GM10266 (cell line): ENCODE measurements around the gene ARHGAP1.
"Not testable (repeated sequence)": the region's sequence is repeated elsewhere in the genome, so short reads cannot be mapped to it uniquely, and the experiment has no call there.

ENCODE experiments used
- DNase-seq: peaks from one replicate; pipeline ENCODE4 v3.0.0; 2012; ENCODE audit errors: extremely low spot score
- TF ChIP-seq, protein P1 (sequence below): IDR thresholded peaks from 2 replicates; pipeline ENCODE4 v1.5.1; 2012; ENCODE audit warnings: mild to moderate bottlenecking, low read depth; ENCODE audit not compliant: control insufficient read depth, insufficient read depth; ENCODE audit errors: missing control alignments

ARHGAP1 gene

DNA sequence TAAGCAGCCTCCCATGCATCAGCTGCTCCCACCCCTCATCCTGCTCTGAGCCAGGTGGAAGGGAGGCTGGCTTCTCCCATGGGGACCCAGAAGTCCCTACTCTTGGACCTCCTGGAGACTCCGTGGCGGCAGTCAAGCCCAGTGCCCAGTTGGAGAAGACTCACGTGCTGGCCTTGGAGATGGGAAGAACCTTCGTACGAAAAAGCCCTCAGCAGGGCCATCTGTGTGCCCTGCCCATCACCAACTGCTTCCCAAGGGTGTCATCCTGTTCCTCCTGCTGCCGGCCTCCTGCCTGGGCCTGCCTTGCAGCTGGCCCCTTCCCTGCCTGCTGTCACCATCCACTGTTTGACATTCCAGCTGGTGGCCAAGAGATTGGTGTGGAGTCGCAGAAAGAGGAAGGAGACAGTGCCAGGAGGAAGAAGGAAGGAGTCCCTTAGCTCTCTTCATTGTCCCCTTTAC lies 28.0 kb downstream of the ARHGAP1 start:
- DNase-seq, result no peak
- TF ChIP-seq, protein P1, sequence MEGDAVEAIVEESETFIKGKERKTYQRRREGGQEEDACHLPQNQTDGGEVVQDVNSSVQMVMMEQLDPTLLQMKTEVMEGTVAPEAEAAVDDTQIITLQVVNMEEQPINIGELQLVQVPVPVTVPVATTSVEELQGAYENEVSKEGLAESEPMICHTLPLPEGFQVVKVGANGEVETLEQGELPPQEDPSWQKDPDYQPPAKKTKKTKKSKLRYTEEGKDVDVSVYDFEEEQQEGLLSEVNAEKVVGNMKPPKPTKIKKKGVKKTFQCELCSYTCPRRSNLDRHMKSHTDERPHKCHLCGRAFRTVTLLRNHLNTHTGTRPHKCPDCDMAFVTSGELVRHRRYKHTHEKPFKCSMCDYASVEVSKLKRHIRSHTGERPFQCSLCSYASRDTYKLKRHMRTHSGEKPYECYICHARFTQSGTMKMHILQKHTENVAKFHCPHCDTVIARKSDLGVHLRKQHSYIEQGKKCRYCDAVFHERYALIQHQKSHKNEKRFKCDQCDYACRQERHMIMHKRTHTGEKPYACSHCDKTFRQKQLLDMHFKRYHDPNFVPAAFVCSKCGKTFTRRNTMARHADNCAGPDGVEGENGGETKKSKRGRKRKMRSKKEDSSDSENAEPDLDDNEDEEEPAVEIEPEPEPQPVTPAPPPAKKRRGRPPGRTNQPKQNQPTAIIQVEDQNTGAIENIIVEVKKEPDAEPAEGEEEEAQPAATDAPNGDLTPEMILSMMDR, result no peak

DNA sequence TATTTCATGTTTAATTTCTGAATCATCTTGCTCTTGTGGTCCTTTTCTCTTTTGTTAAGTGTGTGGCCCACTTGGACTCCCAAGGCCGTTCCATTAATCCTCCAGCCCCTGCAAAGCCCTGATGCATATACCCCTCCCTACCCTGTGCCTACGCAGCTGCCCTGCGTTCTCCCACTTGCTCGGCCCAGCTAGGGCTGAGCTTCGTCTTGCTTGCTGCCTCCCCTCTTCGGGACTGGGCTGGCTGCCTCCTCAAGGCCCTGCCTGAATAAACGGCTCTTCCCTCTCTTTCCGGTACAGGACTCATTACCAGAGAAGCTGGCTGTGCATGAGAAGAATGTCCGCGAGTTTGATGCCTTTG lies 28.5 kb downstream of the ARHGAP1 start:
- TF ChIP-seq, protein P1, result no peak
- no peak for DNase-seq

DNA sequence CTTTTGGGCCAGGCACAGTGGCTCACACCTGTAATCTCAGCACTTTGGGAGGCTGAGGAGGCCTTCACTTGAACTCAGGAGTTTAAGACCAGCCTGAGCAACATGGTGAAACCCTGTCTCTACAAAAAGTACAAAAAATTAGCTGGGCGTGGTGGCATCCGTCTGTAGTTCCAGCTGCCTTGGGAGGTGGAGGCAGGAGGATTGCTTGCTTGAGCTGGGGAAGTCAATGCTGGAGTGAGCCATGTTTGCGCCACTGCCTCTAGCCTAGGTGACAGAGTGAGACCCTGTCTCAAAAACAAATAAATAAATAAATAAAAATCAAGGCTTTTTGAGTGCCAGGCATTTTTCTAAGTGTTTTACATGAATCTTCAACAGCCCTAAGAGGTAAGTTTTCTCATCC lies 29.9 kb downstream of the ARHGAP1 start:
- DNase-seq, result not testable (repeated sequence)

DNA sequence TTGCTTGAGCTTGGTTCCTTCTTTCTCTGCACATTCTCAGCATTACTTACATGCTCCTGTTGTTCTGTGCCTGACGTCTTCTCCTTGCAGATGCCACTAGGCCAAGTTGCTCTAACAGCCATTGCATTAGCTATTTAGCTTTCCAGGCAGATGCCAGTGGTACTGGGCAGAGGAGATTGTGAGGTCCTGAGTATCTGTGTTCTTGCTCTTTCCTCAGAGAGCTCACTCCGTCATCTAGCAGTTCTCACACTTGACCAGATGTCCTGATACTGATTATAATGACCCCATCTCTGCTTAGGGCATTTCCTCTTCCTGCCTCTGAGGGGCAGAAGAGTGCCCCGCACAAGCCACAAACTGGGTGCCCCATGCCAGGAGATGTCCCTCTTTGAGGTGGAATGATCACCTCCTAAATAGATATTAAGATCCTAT lies 30.7 kb downstream of the ARHGAP1 start:
- TF ChIP-seq, protein P1, result peak; percentile 10
- DNase-seq, result no peak

DNA sequence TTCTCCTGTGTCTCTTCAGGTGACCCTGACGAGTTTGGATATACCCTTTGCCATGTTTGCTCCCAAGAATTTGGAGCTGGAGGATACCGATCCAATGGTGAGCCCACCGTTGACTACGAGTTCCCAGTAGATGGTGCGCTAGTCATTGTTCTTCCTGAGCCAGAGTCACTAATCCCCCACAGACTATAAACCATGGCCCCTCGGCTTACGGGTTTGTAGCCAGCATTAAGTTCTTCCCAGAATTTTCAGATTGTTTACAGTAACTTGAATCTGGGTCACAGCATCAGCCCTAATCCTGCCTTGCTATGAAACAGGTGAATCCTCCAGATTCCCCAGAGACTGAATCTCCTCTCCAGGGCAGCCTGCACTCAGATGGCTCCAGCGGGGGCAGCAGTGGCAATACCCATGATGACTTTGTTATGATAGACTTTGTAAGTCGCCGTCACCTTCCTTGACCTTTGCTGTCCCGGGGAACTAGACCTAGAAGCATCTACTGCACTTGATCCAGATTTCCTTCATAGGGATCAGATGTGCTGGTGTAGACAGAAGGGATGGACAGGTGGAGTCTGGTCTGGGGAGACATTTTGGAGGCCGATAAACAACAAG lies 31.8 kb downstream of the ARHGAP1 start:
- TF ChIP-seq, protein P1, result no peak
- no peak for DNase-seq

DNA sequence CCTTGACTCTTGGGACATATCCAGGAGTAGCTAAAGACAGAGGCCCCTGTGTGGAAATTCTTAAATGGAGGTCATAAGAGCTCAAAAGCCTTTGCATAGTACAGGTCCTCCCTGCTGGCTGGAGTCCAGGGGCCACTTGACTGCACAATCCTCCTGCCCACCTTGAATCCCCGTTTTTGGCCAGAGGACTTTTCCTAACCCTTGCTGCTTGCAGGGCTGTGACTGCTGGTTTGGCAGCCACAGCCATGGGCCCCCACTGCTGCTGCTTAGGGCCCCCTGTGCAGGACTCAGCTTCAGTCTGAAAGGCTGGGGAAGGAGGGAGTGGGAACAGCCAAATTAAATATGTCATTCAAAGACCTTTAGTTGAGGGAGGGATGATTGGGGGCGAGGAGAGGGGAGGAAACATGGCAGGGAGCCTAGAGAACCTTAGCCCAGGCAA lies 33.4 kb downstream of the ARHGAP1 start:
- no peak for DNase-seq
- TF ChIP-seq, protein P1, result no peak

DNA sequence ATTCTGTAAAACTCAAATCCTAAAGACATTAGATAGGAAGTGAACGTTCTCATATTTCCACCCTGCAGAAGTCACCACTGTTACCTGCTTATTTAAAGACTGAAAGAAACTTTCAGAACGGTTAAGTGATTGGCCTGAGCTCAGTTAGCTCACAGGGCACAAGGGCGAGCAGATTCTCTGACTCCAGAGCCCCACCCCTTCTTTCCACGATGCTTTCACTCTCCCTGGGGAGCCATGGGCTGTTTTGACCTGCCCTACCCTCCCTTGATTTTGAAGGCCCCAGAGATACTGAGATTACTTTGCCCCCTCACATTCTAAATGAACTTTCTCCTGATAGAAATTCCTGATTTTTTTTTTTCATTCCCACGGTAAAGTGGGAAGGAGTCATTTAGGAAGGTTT lies 33.9 kb downstream of the ARHGAP1 start:
- TF ChIP-seq, protein P1, result no peak
- DNase-seq, result no peak

DNA sequence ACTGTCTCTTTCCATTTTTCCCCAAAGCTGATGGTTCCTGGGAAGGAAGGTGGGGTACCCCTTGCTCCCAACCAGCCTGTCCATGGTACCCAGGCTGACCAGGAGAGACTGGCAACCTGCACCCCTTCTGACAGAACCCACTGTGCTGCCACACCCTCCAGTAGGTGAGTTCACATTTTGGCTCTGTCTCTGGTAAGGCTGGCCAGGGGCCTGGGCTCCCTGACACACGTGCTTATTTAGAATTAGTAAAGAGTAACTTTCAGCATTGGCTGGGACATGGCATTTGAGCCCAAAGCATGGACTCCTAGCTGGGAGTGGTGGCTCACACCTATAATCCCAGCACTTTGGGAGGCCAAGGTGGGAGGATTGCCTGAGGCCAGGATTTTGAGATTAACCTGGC lies 35.1 kb downstream of the ARHGAP1 start:
- DNase-seq, result no peak
- TF ChIP-seq, protein P1, result no peak
